Measurements from ENCODE around the gene GMPS.

DNA sequence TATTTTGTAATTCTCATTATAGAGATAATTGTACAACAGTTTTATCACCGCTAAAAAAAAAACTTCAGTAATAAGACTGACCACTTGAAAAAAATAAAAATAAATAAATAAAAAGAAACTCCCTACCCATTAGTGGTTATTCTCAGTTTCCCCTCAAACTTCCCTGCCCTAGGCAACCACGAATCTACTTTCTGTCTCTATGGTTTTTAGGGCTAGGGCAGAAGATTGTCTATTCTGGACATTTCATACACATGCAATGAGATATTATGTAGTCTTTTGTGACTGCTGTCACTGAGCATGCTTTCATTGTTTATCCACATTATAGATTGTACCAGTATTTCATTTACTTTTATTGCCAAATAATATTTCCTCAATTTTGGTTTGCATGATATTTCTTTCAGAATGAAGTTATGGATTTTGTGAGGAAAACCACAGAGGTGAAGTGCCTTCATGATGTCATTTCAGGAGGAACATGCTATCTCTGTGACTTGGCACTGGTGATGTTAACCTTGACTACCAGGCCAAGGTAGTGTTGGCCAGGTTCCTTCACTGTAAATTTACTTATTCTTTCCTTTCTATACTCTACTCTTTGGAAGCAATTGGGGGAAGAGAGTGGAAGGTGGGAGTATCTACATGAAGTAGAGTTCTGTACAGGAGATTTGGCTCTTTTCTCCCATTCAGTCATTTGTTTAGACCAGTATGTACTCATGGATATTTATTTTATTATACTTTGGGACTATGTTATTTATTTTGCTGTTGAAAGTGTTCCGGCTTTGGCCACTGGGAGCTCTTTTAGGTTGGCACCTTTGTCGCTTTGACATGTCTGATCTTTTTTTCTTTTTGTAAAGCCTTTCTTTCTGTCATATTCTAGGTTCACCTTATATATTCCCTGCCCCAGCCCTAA lies 86.3 kb downstream of the GMPS start:
- TF ChIP-seq FOS (IDR thresholded peaks at IDR 0.05; ENCODE audit: borderline replicate concordance, insufficient read depth, low read length) (no peak), POLR2AphosphoS5 (IDR thresholded peaks at IDR 0.05; ENCODE audit: insufficient read depth, low read depth, low read length) (no peak), EZH2 (IDR thresholded peaks at IDR 0.05; ENCODE audit: borderline replicate concordance, low read depth, low read length, severe bottlenecking) (no peak), POLR2A (IDR thresholded peaks at IDR 0.05; ENCODE audit: low read depth, low read length) (no peak), MYC (IDR thresholded peaks at IDR 0.05; ENCODE audit: low read depth, low read length) (no peak), JUN (IDR thresholded peaks at IDR 0.05; ENCODE audit: borderline replicate concordance, insufficient read depth, insufficient read length, low read depth) (no peak)
- TF ChIP-seq, protein P1, sequence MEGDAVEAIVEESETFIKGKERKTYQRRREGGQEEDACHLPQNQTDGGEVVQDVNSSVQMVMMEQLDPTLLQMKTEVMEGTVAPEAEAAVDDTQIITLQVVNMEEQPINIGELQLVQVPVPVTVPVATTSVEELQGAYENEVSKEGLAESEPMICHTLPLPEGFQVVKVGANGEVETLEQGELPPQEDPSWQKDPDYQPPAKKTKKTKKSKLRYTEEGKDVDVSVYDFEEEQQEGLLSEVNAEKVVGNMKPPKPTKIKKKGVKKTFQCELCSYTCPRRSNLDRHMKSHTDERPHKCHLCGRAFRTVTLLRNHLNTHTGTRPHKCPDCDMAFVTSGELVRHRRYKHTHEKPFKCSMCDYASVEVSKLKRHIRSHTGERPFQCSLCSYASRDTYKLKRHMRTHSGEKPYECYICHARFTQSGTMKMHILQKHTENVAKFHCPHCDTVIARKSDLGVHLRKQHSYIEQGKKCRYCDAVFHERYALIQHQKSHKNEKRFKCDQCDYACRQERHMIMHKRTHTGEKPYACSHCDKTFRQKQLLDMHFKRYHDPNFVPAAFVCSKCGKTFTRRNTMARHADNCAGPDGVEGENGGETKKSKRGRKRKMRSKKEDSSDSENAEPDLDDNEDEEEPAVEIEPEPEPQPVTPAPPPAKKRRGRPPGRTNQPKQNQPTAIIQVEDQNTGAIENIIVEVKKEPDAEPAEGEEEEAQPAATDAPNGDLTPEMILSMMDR (IDR thresholded peaks at IDR 0.05; ENCODE audit: extremely low read depth in 1 of 2, insufficient read depth in 1 of 2, low read depth in 1 of 2, low read length in 2 of 2) = no peak
- TF ChIP-seq, protein P2, sequence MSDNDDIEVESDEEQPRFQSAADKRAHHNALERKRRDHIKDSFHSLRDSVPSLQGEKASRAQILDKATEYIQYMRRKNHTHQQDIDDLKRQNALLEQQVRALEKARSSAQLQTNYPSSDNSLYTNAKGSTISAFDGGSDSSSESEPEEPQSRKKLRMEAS (IDR thresholded peaks at IDR 0.05; ENCODE audit: insufficient read depth, insufficient read length) = no peak
